ENCODE measurements around the gene C4A.
"Not testable (repeated sequence)": the region's sequence is repeated elsewhere in the genome, so short reads cannot be mapped to it uniquely, and the experiment has no call there.

Gene C4A

DNA sequence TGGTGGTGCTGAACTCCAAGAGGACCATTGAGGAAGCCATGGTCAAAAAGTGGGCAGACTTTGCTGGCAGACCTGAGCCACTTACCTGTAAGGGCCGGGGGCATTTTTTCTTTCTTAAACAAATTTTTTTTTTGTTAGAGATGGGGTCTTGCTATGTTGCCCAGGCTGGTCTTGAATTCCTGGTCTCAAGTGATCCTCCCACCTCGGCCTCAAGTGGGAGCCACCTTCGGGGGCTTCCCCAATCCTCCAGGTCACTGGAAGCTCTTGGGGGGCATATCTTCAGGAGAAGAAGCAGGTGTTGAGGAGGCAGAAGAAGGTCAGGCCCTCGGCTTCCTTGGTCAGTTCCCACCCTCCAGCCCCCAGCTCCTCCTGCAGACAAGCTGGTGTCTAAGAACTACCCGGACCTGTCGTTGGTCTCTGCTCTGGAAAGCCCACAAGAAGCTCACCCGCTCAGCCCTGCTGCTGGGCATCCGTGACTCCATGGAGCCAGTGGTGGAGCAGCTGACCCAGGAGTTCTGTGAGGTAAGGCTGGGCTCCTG lies 24.2 kb downstream of the C4A start:
- H3K36me3 ChIP-seq (ENCODE audit: insufficient read depth, low read length); H3K4me1 ChIP-seq (ENCODE audit: insufficient read depth, low read length); H3K4me3 ChIP-seq (ENCODE audit: low read length); H3K9me3 ChIP-seq (ENCODE audit: low read length); H3K27me3 ChIP-seq (ENCODE audit: insufficient read depth, low read length); H2AFZ ChIP-seq (ENCODE audit: low read depth, low read length): not testable (repeated sequence)

DNA sequence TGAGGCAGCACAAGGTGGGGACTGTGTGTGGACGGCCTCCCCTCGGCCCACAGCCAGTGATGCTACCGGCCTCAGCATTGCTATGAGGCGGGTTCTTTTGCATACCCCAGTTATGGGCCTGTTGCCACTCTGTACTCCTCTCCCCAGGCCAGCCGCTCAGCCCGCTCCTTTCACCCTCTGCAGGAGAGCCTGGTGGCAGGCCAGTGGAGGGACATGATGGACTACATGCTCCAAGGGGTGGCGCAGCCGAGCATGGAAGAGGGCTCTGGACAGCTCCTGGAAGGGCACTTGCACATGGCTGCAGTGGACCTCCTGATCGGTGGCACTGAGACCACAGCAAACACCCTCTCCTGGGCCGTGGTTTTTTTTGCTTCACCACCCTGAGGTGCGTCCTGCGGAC lies 25.2 kb downstream of the C4A start:
- not testable (repeated sequence) for H3K9me3 ChIP-seq (ENCODE audit: low read length); H3K27me3 ChIP-seq (ENCODE audit: insufficient read depth, low read length); H3K4me3 ChIP-seq (ENCODE audit: low read length); H2AFZ ChIP-seq (ENCODE audit: low read depth, low read length); H3K4me1 ChIP-seq (ENCODE audit: insufficient read depth, low read length); H3K36me3 ChIP-seq (ENCODE audit: insufficient read depth, low read length)

DNA sequence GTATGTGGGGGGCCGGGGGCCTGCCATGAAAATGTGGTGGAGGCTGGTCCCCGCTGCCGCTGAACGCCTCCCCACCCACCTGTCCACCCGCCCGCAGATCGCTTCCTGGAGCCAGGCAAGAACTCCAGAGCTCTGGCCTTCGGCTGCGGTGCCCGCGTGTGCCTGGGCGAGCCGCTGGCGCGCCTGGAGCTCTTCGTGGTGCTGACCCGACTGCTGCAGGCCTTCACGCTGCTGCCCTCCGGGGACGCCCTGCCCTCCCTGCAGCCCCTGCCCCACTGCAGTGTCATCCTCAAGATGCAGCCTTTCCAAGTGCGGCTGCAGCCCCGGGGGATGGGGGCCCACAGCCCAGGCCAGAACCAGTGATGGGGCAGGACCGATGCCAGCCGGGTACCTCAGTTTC lies 26.2 kb downstream of the C4A start:
- not testable (repeated sequence) for H2AFZ ChIP-seq (ENCODE audit: low read depth, low read length); H3K27me3 ChIP-seq (ENCODE audit: insufficient read depth, low read length); H3K4me1 ChIP-seq (ENCODE audit: insufficient read depth, low read length); H3K36me3 ChIP-seq (ENCODE audit: insufficient read depth, low read length); H3K9me3 ChIP-seq (ENCODE audit: low read length); H3K4me3 ChIP-seq (ENCODE audit: low read length)

DNA sequence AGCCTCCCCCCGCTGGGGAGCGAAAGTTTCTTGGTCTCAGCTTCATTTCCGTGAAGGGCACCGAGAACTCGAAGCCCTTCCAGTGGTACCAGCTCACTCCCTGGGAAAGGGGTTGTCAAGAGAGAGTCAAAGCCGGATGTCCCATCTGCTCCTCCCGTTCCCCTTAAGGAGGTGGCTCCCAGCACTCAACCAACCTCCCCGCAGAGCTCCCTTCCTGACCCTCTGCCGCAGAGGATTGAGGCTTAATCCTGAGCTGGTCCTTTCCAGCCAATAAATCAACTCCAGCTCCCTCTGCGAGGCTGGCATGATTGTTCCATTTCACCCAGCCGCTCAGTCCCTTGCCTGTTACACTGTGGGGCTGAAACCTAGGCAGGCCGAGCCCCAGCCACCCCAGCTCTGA lies 26.8 kb downstream of the C4A start:
- not testable (repeated sequence) for H3K4me1 ChIP-seq (ENCODE audit: insufficient read depth, low read length); H3K9me3 ChIP-seq (ENCODE audit: low read length); H3K36me3 ChIP-seq (ENCODE audit: insufficient read depth, low read length); H2AFZ ChIP-seq (ENCODE audit: low read depth, low read length); H3K27me3 ChIP-seq (ENCODE audit: insufficient read depth, low read length); H3K4me3 ChIP-seq (ENCODE audit: low read length)

DNA sequence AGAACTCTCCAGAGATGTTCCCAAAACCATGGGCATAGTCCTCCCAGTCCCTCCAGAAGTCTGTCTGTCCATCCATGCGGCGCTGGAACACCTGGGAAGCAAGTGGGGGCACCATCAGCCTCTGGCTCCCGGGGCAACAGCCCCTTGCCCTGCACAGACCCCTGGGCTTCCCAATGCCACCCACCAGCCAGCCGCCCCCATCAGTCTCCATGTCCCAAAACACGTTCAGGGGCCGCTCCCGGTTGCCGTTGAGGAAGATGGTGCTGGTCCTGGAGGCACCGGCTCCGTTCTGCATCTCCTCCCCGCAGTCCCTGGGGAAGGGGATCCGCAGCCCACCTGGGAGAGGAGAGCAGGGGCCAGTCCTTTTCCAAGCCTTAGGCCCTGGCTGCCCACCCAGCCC lies 27.7 kb downstream of the C4A start:
- H3K36me3 ChIP-seq (ENCODE audit: insufficient read depth, low read length); H3K4me1 ChIP-seq (ENCODE audit: insufficient read depth, low read length); H3K27me3 ChIP-seq (ENCODE audit: insufficient read depth, low read length); H3K9me3 ChIP-seq (ENCODE audit: low read length); H2AFZ ChIP-seq (ENCODE audit: low read depth, low read length); H3K4me3 ChIP-seq (ENCODE audit: low read length): not testable (repeated sequence)

DNA sequence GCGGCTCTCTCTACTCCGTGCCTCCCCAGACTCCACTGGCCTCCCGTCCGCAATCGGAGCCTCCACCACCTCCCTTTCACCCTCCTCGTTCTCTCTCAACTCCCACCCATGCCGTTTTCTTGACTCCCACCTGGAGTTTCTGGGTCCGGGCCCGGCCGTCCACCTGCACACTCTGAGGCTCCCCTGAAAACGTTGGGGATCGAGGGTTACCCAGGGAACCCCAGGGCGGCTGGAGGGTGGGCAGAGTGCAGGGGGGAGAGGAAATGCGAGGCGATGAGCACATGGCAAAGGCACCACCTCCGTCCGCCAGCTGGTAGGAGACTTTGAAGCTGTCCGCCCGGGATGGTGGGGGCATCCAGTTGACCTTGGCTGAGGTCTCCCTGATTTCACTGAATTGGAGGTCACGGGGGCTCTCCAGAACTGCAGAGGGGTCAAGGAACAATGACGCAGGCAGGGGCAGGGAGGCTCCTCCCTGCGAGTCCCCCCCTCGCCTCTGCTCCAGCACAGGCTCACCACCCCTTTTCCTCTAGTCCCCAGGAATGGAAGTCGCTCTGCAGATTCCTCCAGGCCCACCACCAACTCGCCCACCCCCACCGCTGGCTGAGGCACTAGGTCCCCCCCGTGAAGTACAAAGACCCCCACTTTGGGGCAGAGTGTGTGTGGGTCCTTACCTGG lies 29.1 kb downstream of the C4A start:
- H2AFZ ChIP-seq (ENCODE audit: low read depth, low read length); H3K4me3 ChIP-seq (ENCODE audit: low read length); H3K36me3 ChIP-seq (ENCODE audit: insufficient read depth, low read length); H3K27me3 ChIP-seq (ENCODE audit: insufficient read depth, low read length); H3K9me3 ChIP-seq (ENCODE audit: low read length); H3K4me1 ChIP-seq (ENCODE audit: insufficient read depth, low read length): not testable (repeated sequence)

DNA sequence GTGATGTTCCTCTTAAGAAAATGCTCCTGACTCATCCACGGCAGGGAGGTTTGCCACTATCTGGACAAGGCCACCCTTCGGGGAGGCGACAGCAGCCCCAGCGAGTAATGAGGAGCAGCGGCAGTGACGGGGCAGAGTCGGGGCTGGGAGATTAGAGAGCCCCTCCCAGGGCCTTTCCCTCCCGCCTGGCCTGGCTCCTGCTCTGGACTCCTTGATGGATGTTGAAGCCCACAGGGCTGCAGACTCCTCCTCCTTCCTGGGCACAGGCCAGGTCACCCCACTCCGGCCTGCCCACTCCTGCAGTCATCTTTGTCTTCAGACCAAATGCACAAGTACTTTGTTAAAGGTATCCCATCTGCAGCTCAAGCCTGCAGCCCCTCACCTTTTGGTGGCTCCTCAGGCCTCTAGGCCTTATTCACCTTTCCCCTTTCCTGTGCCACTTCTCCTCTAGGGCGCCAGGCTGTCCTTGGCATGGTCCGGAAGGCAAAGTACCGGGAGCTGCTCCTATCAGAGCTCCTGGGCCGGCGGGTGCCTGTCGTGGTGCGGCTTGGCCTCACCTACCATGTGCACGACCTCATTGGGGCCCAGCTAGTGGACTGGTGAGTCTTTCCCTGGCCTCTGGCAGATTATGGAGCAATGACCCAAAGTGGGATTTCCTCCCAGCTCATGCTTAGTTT lies 31.2 kb downstream of the C4A start:
- H3K4me3 ChIP-seq (ENCODE audit: low read length); H3K36me3 ChIP-seq (ENCODE audit: insufficient read depth, low read length); H3K27me3 ChIP-seq (ENCODE audit: insufficient read depth, low read length); H2AFZ ChIP-seq (ENCODE audit: low read depth, low read length); H3K9me3 ChIP-seq (ENCODE audit: low read length); H3K4me1 ChIP-seq (ENCODE audit: insufficient read depth, low read length): not testable (repeated sequence)

DNA sequence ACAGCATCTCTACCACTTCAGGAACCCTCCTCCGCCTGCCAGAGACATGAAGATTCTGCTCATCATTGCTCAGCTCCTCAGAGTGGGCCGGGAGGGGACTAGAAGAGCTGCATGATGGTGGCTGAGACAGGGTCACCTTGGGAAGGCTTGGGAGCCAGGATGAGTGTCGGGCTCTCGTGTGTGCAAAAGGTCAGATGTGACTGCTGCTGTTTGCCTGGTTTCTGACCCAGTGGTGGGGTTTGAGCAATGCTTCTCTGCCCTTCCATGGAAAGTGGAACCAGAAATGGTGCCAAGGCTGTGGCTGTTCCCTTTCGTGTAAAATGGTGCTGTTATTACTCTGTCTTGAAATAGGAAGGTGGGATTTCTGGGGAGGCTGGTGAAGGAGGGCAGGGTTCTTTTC lies 31.9 kb downstream of the C4A start:
- H3K36me3 ChIP-seq (ENCODE audit: insufficient read depth, low read length); H3K4me1 ChIP-seq (ENCODE audit: insufficient read depth, low read length); H3K4me3 ChIP-seq (ENCODE audit: low read length); H2AFZ ChIP-seq (ENCODE audit: low read depth, low read length); H3K27me3 ChIP-seq (ENCODE audit: insufficient read depth, low read length); H3K9me3 ChIP-seq (ENCODE audit: low read length): not testable (repeated sequence)

DNA sequence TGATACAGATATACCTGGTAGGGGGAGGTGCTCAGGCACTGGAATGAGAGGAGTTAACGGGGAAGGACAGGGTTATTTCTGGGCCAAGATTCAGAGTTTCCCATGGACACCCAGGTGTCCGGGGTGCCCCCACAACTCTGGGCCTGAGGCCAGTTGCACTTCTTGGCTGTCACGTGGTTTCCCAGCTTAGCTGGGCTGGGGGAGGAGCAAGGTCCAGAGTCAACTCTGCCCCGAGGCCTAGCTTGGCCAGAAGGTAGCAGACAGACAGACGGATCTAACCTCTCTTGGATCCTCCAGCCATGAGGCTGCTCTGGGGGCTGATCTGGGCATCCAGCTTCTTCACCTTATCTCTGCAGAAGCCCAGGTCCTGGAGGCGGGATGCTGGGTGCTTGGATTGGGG lies 32.7 kb downstream of the C4A start, which contains the start of gene C4B:
Gene C4B, plus strand, starts transcription at position 249 of the 400 bp plus-strand sequence. Its CDS starts 51 bp downstream, at position 300.
- not testable (repeated sequence) for H3K9me3 ChIP-seq (ENCODE audit: low read length); H2AFZ ChIP-seq (ENCODE audit: low read depth, low read length); H3K4me1 ChIP-seq (ENCODE audit: insufficient read depth, low read length); H3K36me3 ChIP-seq (ENCODE audit: insufficient read depth, low read length); H3K4me3 ChIP-seq (ENCODE audit: low read length); H3K27me3 ChIP-seq (ENCODE audit: insufficient read depth, low read length)

DNA sequence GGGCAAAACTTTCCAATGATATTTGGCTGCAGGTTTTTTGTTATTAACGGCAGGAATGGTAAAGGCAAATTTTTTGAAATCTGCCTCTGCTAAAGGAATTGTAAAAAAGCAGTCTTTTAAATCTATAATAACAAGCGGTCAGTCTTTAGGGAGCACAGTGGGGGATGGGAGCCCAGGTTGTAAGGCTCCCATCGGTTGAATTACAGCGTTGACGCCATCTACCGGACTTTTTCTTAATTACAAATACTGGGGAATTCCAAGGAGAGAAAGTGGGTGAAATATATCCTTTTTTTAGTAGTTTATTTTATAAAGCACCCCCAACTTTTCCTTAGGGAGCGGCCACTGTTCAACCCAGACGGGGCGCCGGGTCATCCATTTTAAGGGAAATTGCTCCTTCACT lies 40.2 kb downstream of the C4A start:
- H2AFZ ChIP-seq (ENCODE audit: low read depth, low read length); H3K36me3 ChIP-seq (ENCODE audit: insufficient read depth, low read length); H3K4me1 ChIP-seq (ENCODE audit: insufficient read depth, low read length); H3K4me3 ChIP-seq (ENCODE audit: low read length); H3K9me3 ChIP-seq (ENCODE audit: low read length); H3K27me3 ChIP-seq (ENCODE audit: insufficient read depth, low read length): not testable (repeated sequence)

DNA sequence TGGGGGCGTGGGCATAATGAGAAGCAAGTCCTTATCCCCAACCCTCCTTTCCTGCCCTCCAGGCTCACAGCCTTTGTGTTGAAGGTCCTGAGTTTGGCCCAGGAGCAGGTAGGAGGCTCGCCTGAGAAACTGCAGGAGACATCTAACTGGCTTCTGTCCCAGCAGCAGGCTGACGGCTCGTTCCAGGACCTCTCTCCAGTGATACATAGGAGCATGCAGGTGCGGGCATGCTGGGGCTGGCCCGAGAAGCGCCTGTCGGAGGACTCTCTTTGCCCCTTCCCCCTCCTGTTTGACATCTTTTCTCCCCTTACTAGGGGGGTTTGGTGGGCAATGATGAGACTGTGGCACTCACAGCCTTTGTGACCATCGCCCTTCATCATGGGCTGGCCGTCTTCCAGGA lies 46.8 kb downstream of the C4A start:
- not testable (repeated sequence) for H3K4me3 ChIP-seq (ENCODE audit: low read length); H3K36me3 ChIP-seq (ENCODE audit: insufficient read depth, low read length); H3K9me3 ChIP-seq (ENCODE audit: low read length); H2AFZ ChIP-seq (ENCODE audit: low read depth, low read length); H3K27me3 ChIP-seq (ENCODE audit: insufficient read depth, low read length); H3K4me1 ChIP-seq (ENCODE audit: insufficient read depth, low read length)

DNA sequence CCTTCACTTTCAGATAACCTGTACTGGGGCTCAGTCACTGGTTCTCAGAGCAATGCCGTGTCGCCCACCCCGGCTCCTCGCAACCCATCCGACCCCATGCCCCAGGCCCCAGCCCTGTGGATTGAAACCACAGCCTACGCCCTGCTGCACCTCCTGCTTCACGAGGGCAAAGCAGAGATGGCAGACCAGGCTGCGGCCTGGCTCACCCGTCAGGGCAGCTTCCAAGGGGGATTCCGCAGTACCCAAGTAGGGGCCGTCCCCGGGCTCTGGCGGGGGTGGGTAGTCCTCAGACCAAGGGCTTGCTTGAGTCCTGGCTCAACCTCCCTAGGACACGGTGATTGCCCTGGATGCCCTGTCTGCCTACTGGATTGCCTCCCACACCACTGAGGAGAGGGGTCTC lies 47.7 kb downstream of the C4A start:
- not testable (repeated sequence) for H3K27me3 ChIP-seq (ENCODE audit: insufficient read depth, low read length); H3K9me3 ChIP-seq (ENCODE audit: low read length); H3K4me3 ChIP-seq (ENCODE audit: low read length); H2AFZ ChIP-seq (ENCODE audit: low read depth, low read length); H3K36me3 ChIP-seq (ENCODE audit: insufficient read depth, low read length); H3K4me1 ChIP-seq (ENCODE audit: insufficient read depth, low read length)

DNA sequence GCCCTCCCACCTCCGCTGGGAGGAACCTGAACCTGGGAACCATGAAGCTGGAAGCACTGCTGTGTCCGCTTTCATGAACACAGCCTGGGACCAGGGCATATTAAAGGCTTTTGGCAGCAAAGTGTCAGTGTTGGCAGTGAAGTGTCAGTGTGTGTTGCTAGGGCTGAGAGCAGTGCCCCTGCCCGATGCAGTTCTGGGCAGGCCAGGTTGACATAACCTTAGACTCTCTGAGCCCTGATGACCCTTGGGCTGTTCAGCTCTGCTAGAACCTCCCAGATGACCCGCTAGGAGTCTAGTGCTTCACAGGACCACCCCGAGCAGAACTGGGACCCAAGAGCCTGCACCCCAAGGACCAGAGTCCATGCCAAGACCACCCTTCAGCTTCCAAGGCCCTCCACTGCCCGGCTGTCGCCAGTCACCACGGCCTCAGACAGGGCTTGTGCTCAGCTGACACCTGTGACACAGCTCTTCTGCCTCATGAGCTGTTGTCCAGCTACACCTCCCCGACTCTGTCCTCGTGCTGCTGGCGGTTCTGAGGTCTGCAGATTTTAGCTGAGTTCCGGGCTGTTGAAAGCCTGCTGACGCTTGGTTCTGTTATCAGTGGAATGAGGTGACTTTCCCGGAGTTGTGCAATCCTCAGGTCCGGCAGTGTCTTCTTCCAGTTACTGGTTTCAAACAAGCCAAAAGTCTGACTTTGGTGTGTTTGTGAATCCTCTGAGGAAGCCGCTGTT lies 53.6 kb downstream of the C4A start:
- not testable (repeated sequence) for H3K4me3 ChIP-seq (ENCODE audit: low read length); H3K36me3 ChIP-seq (ENCODE audit: insufficient read depth, low read length); H3K9me3 ChIP-seq (ENCODE audit: low read length); H3K4me1 ChIP-seq (ENCODE audit: insufficient read depth, low read length); H2AFZ ChIP-seq (ENCODE audit: low read depth, low read length); H3K27me3 ChIP-seq (ENCODE audit: insufficient read depth, low read length)

All from neuron (in vitro differentiated cells).